H1 (cell line): ENCODE measurements around the gene OR52W1. TPM values are rescaled to one million over a fixed set of nuclear protein-coding genes. Genes with fewer than 3 reads are reported as not detected.

Source experiments
- CHD7 ChIP-seq: fragments of 300-600 bp; sonication (generic); IDR thresholded peaks from 2 replicates; pipeline ENCODE4 v1.7.1; 2012; ENCODE audit warnings: low read length, moderate library complexity, mild to moderate bottlenecking, inconsistent platforms; ENCODE audit not compliant: insufficient replicate concordance
- EZH2 ChIP-seq: fragments of 200-600 bp; sonication (generic); IDR thresholded peaks from 2 replicates; pipeline ENCODE4 v1.7.1; 2012; ENCODE audit warnings: low read depth, mild to moderate bottlenecking, moderate library complexity, low read length, inconsistent platforms; ENCODE audit not compliant: severe bottlenecking
- PHF8 ChIP-seq: fragments of 200-600 bp; sonication (generic); conservative IDR thresholded peaks from 2 replicates; pipeline ENCODE4 v1.7.1; 2012; ENCODE audit warnings: low read depth, mild to moderate bottlenecking, inconsistent platforms, low read length, moderate library complexity
- SAP30 ChIP-seq: fragments of 300-600 bp; sonication (generic); IDR thresholded peaks from 2 replicates; pipeline ENCODE4 v1.7.1; 2012; ENCODE audit warnings: low read length, moderate library complexity, mild to moderate bottlenecking, inconsistent platforms; ENCODE audit not compliant: insufficient read depth, insufficient replicate concordance
- TBP ChIP-seq: IDR thresholded peaks from 2 replicates; pipeline ENCODE4 v1.6.1; 2011; ENCODE audit warnings: low read depth, low read length, improper control_type of control experiment
- TEAD4 ChIP-seq: IDR thresholded peaks from 2 replicates; pipeline ENCODE4 v1.6.1; 2012; ENCODE audit warnings: low read depth, low read length, inconsistent platforms, mixed read lengths
- polyA plus RNA-seq, 7 experiments: library from polyadenylated mRNA; depleted of rRNA in 3 of 7; stranded (reverse) in 5 of 7; unstranded in 2 of 7; fragments of >200 nt in 5 of 7; fragments of 200-250 nt in 2 of 7; gene quantifications; 1 replicate in 5 of 7; 2 replicates in 1 of 7; 4 replicates in 1 of 7; pipeline versions ENCODE4 v1.2.1 to v1.2.3, GENCODE V29; 2011 to 2013; ENCODE audit warnings: missing spikeins in 2 of 7, mixed read lengths in 2 of 7
- total RNA-seq: library from RNA; stranded (reverse); fragmentation: NEBNext Ultra II Directional; extraction: Animal tissue kit (Norgen Biotek cat#: 25700); gene quantifications from 2 replicates; pipeline ENCODE4 v1.2.1, GENCODE V29; 2021
- TF ChIP-seq, protein P1 (sequence below): IDR thresholded peaks from 2 replicates; pipeline ENCODE4 v1.6.1; 2012; ENCODE audit warnings: inconsistent platforms
- TF ChIP-seq, protein P2 (sequence below): IDR thresholded peaks from 2 replicates; pipeline ENCODE4 v1.6.1; 2011; ENCODE audit warnings: low read depth, mild to moderate bottlenecking, low read length; ENCODE audit not compliant: insufficient read depth

Gene OR52W1
- total and polyA plus RNA-seq, 2 of the 8 experiments (the other 6 are each of a cell fraction or from before 2014, with no cell fraction given), result not detected

GRCh38 chr11:6219359-6219758 lies 20.3 kb downstream of the OR52W1 start (continued):
- TF ChIP-seq CHD7, result no peak
- TF ChIP-seq, protein P1, sequence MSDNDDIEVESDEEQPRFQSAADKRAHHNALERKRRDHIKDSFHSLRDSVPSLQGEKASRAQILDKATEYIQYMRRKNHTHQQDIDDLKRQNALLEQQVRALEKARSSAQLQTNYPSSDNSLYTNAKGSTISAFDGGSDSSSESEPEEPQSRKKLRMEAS, result no peak
- no peak for TF ChIP-seq EZH2
- TF ChIP-seq, protein P2, sequence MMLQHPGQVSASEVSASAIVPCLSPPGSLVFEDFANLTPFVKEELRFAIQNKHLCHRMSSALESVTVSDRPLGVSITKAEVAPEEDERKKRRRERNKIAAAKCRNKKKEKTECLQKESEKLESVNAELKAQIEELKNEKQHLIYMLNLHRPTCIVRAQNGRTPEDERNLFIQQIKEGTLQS, result no peak
- no peak for TF ChIP-seq PHF8
- TF ChIP-seq TEAD4, result no peak
- no peak for TF ChIP-seq SAP30
- no peak for TF ChIP-seq TBP
